Left ventricle myocardium inferior (tissue), 1 donor: ENCODE results near the gene ARAP1. TPM values are rescaled to one million over a fixed set of nuclear protein-coding genes. Genes with fewer than 3 reads are reported as not detected.

ENCODE experiments used
- DNase-seq: peaks from one replicate; pipeline ENCODE4 v3.0.0-alpha.2; 2020
- H3K27ac ChIP-seq: fragments of 200-600 bp; replicated peaks from 2 replicates; pipeline ENCODE4 v1.8.0; 2021
- H3K27me3 ChIP-seq: fragments of 200-600 bp; 2 replicates; pipeline ENCODE4 v1.8.0; 2021; ENCODE audit warnings: low read depth
- H3K36me3 ChIP-seq: fragments of 200-600 bp; 2 replicates; pipeline ENCODE4 v1.8.0; 2021
- H3K4me1 ChIP-seq: fragments of 200-600 bp; 2 replicates; pipeline ENCODE4 v1.8.0; 2021
- H3K4me3 ChIP-seq: fragments of 200-600 bp; 2 replicates; pipeline ENCODE4 v1.8.0; 2021; ENCODE audit warnings: mild to moderate bottlenecking, moderate library complexity
- H3K9me3 ChIP-seq: fragments of 200-600 bp; replicated peaks from 2 replicates; pipeline ENCODE4 v1.8.0; 2021
- CTCF ChIP-seq: fragments of 200-600 bp; IDR thresholded peaks from 2 replicates; pipeline ENCODE4 v1.8.0; 2021; ENCODE audit warnings: antibody characterized with exemption, mild to moderate bottlenecking, borderline replicate concordance
- intact Hi-C: fragments of 100-400 bp; cut with micrococcal nuclease; formaldehyde crosslinking; loops from one replicate; pipeline ENCODE4 v1.11.0; 2022
- total RNA-seq: library from RNA; stranded (reverse); fragmentation: NEBNext Ultra II Directional; extraction: Animal tissue kit (Norgen Biotek cat#: 25700); gene quantifications from one replicate; pipeline ENCODE4 v1.2.1, GENCODE V29; 2021
- donor health status: DM: no; HTN: yes; CAD: no; lungs with severe emphysema.

ARAP1 gene
- total RNA-seq, 1 donor from 2014 or later: 51.9 TPM

DNA sequence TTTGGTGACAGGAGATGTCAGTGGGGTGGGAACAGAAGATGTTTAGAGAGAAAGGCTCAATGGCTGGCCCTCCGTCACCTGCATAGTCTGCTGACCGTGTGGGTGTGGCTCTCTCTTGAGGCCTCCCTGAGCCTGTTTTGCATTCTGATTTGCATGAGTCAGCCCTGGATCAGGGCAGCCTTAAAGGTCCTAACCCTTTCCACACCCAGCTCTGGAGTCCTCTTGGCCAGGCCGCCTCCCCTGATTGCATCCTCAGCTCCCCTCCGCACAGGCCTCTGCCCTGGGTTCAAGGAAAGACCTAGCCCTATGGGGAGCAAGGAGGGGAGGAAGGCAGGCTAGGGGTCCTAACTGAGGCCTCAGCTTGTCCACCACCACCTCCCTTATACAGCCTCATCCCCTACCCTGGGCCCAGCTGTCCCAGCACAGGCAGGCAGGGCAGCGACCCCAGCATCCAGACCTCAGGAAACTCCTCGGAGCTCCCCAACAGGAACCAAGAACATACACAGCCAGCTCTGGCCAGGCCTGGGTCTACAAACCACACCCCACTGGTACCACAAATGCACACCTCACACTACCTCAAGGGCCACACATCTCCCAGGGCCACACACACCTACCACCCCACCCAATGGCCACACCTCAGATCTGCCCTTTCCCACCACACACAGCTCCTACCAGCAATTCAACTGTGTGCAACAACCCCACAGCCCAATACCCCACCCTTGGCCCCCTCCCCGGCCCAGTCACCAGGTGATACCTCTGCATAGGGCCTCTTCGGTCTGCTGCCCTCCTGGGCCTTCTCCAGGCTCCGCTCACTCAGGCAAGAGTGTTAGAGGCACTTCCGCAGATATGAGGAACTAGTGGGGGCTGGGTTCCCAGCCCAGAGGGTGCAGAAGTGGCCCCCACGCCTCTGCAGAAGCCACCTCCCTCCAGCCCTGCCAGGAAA is 13.7 kb downstream of the ARAP1 start:
- no peak for DNase-seq
- H3K27ac ChIP-seq: peak overlapping the region; percentile 51
- no peaks in the 10 kb centered on the region for H3K27me3 ChIP-seq
- H3K36me3 ChIP-seq: no peaks in the 10 kb centered on the region
- H3K9me3 ChIP-seq: no peaks in the 10 kb centered on the region
- no peak for TF ChIP-seq CTCF
- intact Hi-C loops: no loop called here
- H3K4me3 ChIP-seq: peak overlapping the region; percentile 38
- H3K4me1 ChIP-seq: peaks cover 61% of the 10 kb centered on the region

DNA sequence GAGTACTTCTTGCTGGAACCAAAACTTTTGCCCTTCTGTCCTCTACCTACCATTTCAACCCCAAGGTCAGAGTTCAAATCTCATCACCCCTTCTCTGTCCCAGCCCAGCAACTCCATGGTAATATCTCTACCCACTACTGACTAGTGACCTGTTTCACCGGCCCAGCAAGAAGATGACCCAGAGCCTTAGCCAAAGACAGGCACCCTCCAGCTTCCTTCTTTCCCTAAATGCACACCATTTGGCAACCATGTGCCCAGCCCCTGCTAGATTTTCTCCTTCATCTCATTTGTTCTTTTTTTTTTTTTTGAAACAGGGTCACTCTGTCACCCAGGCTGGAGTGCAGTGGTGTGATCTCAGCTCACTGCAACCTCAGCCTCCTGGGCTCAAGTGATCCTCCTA is 14.9 kb downstream of the ARAP1 start:
- H3K9me3 ChIP-seq: no peaks in the 10 kb centered on the region
- H3K4me3 ChIP-seq: no peak overlapping the region
- intact Hi-C loops: no loop called here
- H3K27ac ChIP-seq: peak overlapping the region; percentile 38
- no peaks in the 10 kb centered on the region for H3K27me3 ChIP-seq
- peaks cover 50% of the 10 kb centered on the region for H3K4me1 ChIP-seq
- TF ChIP-seq CTCF: no peak
- DNase-seq: no peak
- H3K36me3 ChIP-seq: no peaks in the 10 kb centered on the region

DNA sequence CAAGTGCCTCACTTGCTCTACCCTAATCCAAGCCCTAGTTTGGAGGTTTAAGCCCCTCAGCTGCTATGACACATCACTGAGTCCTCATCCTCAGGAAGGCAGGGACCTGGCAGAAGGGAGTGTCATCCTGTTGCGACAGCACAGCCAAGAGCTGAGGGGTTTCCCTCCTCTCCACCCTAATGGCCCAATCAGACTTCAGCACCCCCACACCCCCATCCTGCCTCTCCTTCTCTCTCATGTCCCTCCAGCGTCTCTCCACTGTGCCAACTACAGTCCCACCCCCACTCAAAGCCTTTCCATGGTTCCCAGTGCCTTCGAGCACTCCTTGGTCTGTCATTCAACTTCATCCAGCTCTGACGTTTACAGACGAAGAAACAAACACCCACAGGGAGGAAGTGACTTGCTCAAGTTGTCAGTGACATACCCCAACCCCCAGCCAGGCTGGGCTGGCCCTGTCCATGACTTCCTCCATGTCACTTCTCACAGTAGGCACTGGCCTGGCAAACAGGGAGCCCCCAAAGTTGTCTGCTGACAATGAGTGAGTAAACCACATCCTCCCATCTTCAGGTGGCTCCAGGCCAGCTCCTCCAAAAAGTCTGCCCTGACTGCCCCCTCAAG is 15.6 kb downstream of the ARAP1 start:
- intact Hi-C loops: no loop called here
- H3K4me3 ChIP-seq: no peak overlapping the region
- peaks cover 42% of the 10 kb centered on the region for H3K4me1 ChIP-seq
- H3K36me3 ChIP-seq: peaks cover under 1% of the 10 kb centered on the region
- no peak for TF ChIP-seq CTCF
- no peaks in the 10 kb centered on the region for H3K9me3 ChIP-seq
- H3K27ac ChIP-seq: peak overlapping the region; percentile 38
- DNase-seq: peak; percentile 42
- no peaks in the 10 kb centered on the region for H3K27me3 ChIP-seq

GRCh38 chr11:72735495-72736027 is 16.6 kb downstream of the ARAP1 start:
- peaks cover 32% of the 10 kb centered on the region for H3K4me1 ChIP-seq
- DNase-seq: peak; percentile 57
- H3K27ac ChIP-seq: peak overlapping the region; percentile 70
- intact Hi-C loops: no loop called here
- H3K9me3 ChIP-seq: no peaks in the 10 kb centered on the region
- H3K4me3 ChIP-seq: no peak overlapping the region
- H3K27me3 ChIP-seq: no peaks in the 10 kb centered on the region
- TF ChIP-seq CTCF: no peak
- peaks cover 7% of the 10 kb centered on the region for H3K36me3 ChIP-seq

DNA sequence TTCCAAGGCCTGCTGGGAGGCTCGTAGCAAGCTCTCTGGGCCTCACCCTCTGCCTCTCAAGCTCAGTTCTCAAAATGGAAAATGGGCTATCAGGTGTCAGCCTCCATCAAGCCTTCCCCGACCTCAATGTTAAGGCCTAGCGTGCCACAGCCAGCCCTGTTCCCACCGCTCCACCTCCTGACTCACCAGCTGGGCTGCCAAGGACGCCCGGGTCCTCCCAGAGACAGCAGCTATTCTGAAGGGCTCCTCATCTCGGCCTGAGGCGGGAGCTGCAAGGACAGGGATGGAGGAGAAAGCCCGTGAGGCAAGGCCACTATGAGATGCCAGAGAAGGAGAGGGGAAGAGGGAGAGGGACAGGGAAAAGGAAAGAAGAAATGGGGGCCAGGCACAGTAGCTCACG is 19.9 kb downstream of the ARAP1 start:
- H3K9me3 ChIP-seq: no peaks in the 10 kb centered on the region
- intact Hi-C loops: no loop called here
- peaks cover 7% of the 10 kb centered on the region for H3K36me3 ChIP-seq
- H3K27me3 ChIP-seq: no peaks in the 10 kb centered on the region
- no peak for TF ChIP-seq CTCF
- H3K27ac ChIP-seq: no peak overlapping the region
- no peak overlapping the region for H3K4me3 ChIP-seq
- no peak for DNase-seq
- H3K4me1 ChIP-seq: peaks cover 24% of the 10 kb centered on the region
